GM18867 (cell line): ENCODE measurements around the gene RBSN.
A peak's percentile ranks its signal among the peaks of the same experiment; 100 is the strongest.

Experiments used
- ATAC-seq: cut with Tn5 transposase; IDR thresholded peaks from one replicate; pipeline ENCODE4 v1.9.1; 2021; ENCODE audit warnings: mild to moderate bottlenecking, moderate library complexity; ENCODE audit not compliant: unreplicated experiment

Gene RBSN

GRCh38 chr3:15063656-15064286 is 35.2 kb downstream of the RBSN start:
- no peak for ATAC-seq

GRCh38 chr3:15063238-15063637 is 35.7 kb downstream of the RBSN start:
- no peak for ATAC-seq

GRCh38 chr3:15060029-15060428 is 38.9 kb downstream of the RBSN start:
- ATAC-seq, result no peak

- ATAC-seq, result no peak
Observed at GRCh38 chr3:15056676-15057404, 42.1 kb downstream of the RBSN start.

DNA sequence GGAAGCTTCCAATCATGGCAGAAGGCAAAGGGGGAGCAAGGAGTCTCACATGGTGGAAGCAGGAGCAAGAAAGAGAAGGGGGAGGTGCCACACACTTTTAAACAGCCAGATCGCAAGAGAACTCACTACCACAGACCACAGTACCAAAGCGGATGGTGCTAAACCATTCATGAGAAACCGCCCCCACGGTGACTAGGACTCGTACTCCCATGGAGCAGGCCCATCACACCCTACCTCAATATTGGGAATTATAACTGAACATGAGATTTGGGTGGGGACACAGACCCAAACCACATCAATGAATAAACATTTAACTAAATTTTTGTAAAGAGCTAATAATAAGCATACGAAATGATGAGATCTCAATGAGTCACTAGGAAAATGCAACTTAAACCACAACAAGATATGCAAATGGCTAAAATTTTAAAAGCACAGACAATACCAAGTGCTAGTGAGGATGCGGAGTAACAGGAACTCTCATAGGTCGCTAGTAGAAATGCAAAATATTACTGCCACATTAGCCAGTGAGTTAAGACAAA is 43.9 kb downstream of the RBSN start:
- peak; percentile 54 for ATAC-seq

- ATAC-seq, result no peak
Observed at GRCh38 chr3:15053541-15053940, 45.4 kb downstream of the RBSN start.

DNA sequence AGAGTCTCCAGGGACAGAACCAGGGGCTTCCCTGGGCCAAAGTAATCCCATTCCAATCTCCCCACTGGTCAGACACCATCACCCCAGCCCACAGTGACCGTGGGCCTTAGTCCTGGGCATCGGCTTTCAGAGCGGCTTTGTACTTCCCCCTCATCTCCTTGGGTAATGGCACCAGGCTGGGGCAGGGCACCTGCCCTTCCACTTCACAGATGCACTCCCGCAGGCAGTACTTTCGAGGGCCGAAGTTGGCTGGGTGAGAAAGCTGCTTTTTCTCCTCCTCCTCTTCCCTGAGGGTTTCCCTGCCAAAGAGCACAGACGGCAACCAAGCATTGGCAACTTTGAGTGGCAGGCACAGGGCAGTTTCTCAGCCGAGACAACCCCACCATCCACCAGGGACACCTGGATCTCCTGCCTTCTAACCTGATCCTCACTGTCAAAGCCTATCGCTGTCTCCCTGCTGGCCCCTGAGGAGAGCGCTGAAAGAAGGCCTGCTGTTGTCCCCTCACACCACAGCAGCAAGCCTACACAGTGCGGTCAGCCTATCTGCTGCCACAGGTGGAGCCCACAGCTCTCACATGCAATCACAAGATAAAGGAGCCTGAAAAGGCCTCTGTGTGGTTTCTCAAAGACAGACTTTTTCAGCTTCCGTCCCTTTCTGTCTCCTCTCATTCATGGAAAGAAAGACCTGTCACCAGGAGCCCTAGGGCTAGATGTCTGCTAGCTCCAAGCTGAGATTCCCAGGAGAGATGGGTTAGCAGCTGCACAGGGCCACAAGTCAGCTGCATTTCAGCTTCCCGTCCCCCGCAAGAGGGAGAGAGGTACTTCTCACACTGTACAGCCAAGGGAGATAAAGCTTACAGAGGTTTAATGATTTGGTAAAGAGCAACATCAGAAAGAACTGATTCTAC is 46.4 kb downstream of the RBSN start:
- no peak for ATAC-seq

- ATAC-seq, result peak; percentile 58
Observed at GRCh38 chr3:15051531-15051930, 47.4 kb downstream of the RBSN start.

DNA sequence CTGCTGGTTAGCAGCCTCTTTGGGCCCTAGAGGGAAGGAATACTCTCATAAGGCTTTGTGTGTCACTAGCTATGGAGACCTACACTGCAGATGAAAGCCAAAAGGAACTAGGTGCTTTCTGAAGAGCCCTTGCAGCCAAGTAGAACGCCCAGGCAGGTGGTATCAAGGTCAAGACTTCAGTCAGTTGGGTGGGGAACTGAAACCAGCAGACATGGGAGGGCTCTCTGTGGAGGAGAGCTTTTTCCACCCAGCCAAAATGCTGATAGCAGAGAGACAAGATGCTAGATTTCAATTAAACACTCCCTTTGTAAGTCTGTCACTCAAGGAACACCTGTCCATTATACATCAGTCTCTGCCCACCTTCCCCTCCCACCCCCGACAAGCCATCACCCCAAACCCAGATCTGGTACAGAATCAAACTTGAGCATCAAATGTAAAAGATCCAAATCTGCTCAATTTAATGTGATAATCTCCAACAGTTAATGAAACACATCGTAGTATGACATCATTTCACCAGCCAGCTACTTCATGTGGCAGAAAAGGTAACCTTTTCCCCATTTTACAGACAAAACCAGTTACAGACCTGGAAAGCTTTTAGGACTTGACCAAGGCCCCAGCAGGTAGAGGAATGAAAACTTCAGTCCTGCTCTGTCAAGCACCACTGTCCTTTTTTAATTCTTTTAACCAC is 48.4 kb downstream of the RBSN start:
- peak; percentile 73 for ATAC-seq

- no peak for ATAC-seq
Observed at GRCh38 chr3:15049584-15049983, 49.4 kb downstream of the RBSN start.

DNA sequence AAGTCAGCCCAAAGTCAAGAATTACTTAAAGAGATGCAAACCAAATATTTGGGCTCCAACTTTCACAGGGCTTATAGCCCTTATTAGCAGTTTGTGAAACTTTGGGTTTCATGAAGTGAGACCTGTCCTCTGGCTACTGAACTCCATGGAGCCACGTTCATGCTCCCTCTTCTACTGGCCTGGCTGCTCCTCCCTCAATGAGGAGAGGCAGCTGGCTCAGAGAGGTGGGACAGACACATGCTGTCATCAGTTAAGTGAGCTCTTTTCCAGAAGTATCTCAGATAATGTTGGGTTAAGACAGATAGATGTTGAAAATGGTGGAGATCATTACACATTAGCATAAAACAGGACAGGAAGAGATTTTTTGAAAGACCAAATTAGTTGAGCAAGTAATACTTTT is 53.3 kb downstream of the RBSN start:
- ATAC-seq, result no peak

GRCh38 chr3:15044326-15044725 is 54.6 kb downstream of the RBSN start:
- ATAC-seq, result no peak

- no peak for ATAC-seq
Observed at GRCh38 chr3:15043408-15044171, 55.4 kb downstream of the RBSN start.

- no peak for ATAC-seq
Observed at GRCh38 chr3:15042936-15043335, 56.0 kb downstream of the RBSN start.

DNA sequence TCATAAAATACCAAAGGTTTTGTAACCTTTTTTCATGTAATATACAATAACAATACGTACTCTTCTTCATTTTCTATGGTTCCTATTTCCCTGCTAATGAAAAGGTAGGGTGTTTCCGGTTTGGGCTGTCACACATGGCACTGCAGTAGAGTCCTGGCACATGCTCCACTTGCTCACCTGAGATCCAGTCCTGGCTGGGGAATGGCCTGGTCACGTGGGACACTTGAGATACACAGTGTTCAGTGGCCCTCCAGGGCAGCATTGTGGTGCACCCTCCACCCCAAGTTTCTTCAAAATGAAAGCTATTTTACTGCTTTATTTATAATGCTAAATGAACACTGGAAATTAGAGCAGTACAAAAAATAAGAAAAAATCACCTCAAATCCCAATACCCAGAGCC is 57.0 kb downstream of the RBSN start:
- no peak for ATAC-seq

DNA sequence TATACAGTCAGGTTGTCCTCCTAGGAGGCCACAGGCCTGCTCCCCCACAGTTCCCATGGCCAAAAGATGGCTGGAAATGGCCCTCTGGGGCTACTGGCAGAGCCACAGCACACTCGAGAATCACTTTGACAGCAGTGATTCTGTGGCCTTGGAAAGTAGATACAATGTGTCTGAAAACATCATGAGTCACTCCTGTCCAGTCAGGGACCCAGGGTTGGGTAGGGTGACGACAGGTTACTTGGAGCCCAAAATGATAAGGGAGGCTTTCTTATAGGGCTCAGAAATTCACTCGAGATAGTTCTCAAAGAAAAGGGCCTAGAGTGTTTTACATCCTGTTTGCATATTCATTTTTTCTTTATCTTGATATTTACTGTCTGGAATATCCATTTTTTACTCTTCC is 58.1 kb downstream of the RBSN start:
- no peak for ATAC-seq

- ATAC-seq, result no peak
Observed at GRCh38 chr3:15038306-15038705, 60.6 kb downstream of the RBSN start.

DNA sequence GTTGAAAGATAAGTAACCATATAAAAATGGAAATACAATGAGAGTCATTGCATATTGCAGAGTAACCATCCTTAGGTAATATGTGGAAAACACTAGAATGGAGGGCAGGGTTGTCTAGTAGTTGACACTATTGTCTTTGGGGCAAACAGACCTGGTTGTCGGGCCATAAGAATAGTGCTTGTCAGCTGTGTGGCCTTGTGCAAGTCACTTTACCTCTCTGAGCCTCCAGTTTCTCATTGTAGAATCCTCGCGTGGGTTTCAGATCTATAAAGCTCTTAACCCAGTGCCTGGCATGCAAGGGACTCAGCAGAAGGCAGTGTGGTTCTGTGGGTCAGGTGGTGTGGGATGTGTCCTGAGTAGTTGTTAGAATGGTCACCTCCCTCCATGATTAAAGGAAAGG is 65.8 kb downstream of the RBSN start:
- no peak for ATAC-seq

GRCh38 chr3:15032650-15033049 is 66.3 kb downstream of the RBSN start:
- ATAC-seq, result no peak

- ATAC-seq, result no peak
Observed at GRCh38 chr3:15029625-15030024, 69.3 kb downstream of the RBSN start.
